HUES6 (cell line): Measurements from ENCODE around the gene GBX1.

Experiments
- H3K27ac ChIP-seq: 2 replicates; pipeline ENCODE4 v1.7.0; 2013; ENCODE audit warnings: low read depth, mild to moderate bottlenecking, low read length, inconsistent platforms
- H3K27me3 ChIP-seq: 2 replicates; pipeline ENCODE4 v1.6.1; 2013; ENCODE audit warnings: low read length; ENCODE audit not compliant: control insufficient read depth, insufficient read depth
- H3K36me3 ChIP-seq: 2 replicates; pipeline ENCODE4 v1.6.1; 2013; ENCODE audit warnings: low read length; ENCODE audit not compliant: control insufficient read depth, insufficient read depth
- H3K4me1 ChIP-seq: 2 replicates; pipeline ENCODE4 v1.6.1; 2013; ENCODE audit warnings: low read length; ENCODE audit not compliant: control insufficient read depth, insufficient read depth
- H3K4me3 ChIP-seq: 2 replicates; pipeline ENCODE4 v1.5.1; 2013; ENCODE audit warnings: low read depth, low read length
- H3K9ac ChIP-seq: one replicate; pipeline ENCODE4 v1.6.1; 2013; ENCODE audit warnings: mild to moderate bottlenecking, low read length
- H3K9me3 ChIP-seq: 2 replicates; pipeline ENCODE4 v1.6.1; 2013; ENCODE audit warnings: low read depth, low read length; ENCODE audit not compliant: control insufficient read depth, insufficient read depth

The GBX1 gene

DNA sequence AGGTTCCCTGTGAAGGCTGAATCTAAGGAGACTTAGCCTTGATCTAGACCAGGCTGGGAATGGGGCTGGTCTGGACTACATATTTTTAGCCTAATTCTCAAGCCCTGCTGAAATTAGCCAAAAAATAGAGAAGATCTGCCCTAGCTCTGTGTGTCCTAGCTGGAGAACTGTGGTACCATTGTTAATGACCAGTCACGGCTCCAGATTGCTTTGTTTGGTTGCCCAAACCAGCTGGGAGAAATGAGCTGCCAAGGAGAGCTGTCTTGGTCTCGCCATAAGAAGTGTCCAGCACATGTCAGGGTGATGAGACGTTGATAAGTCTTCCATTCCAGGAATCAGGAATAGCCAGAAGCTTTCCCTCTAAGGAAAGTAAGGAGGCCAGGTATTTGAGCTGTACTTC, 20.7 kb downstream of the GBX1 start:
- no peaks in the 10 kb centered on the region for H3K4me1 ChIP-seq
- H3K9ac ChIP-seq, result no peak overlapping the region
- H3K36me3 ChIP-seq, result peaks cover 30% of the 10 kb centered on the region

DNA sequence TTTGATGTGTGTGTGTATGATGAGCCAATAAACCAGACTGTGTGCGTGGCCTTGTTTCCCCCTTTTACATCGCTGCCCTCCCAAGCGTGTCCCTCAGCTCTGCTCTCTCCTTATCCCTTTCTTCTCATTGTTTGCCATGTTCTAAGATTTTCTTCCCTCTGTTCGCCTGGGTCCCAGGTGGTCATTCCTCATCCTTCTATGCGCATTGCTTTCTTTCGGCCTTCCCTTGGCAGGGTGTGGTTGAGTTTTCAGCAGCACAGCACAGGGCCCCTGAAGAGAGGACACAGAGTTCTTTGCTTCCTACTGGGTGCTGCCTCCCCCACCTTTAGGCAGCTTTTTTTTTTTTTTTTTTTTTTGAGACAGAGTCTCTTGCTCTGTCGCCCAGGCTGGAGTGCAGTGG, 23.1 kb downstream of the GBX1 start:
- no peak overlapping the region for H3K27ac ChIP-seq
- H3K4me3 ChIP-seq, result no peak overlapping the region
- peaks cover 46% of the 10 kb centered on the region for H3K36me3 ChIP-seq
- no peaks in the 10 kb centered on the region for H3K9me3 ChIP-seq
- H3K27me3 ChIP-seq, result peaks cover 26% of the 10 kb centered on the region; the same call in 1 of the 2 replicates
- H3K9ac ChIP-seq, result no peak overlapping the region
- peaks cover 3% of the 10 kb centered on the region; the same call in 1 of the 2 replicates for H3K4me1 ChIP-seq

More for the DNA sequence above, 20.7 kb downstream of the GBX1 start:
- no peaks in the 10 kb centered on the region for H3K9me3 ChIP-seq
- H3K4me3 ChIP-seq, result no peak overlapping the region
- H3K27ac ChIP-seq, result no peak overlapping the region
- H3K27me3 ChIP-seq, result peaks cover 39% of the 10 kb centered on the region; the same call in 1 of the 2 replicates

DNA sequence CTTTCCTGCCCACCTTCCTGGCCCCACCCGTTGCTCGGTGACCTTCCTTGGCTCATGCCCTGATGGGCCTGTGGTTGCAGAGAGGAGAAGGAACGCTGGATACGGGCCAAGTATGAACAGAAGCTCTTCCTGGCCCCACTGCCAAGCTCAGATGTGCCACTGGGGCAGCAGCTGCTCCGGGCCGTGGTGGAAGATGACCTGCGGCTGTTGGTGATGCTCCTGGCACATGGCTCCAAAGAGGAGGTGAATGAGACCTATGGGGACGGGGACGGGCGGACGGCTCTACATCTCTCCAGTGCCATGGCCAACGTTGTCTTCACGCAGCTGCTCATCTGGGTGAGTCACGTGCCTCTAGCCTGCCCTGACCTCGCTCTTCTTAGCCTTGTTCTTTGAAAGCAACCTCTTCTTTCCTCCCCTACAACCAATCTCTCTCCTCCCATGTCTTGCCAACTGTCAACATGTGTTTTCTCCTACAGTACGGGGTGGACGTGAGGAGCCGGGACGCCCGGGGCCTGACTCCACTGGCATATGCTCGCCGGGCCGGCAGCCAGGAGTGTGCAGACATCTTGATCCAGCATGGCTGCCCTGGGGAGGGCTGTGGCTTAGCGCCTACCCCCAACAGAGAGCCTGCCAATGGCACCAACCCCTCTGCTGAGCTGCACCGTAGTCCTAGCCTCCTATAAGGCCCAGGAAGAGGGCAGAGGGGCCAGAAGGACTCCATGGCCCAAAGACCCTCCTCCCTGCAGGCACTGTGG, 24.1 kb downstream of the GBX1 start:
- peaks cover 12% of the 10 kb centered on the region for H3K4me1 ChIP-seq
- H3K9ac ChIP-seq, result no peak overlapping the region
- H3K27ac ChIP-seq, result no peak overlapping the region
- no peak overlapping the region for H3K4me3 ChIP-seq
- H3K36me3 ChIP-seq, result peaks cover 46% of the 10 kb centered on the region
- H3K27me3 ChIP-seq, result peaks cover 29% of the 10 kb centered on the region
- H3K9me3 ChIP-seq, result no peaks in the 10 kb centered on the region

DNA sequence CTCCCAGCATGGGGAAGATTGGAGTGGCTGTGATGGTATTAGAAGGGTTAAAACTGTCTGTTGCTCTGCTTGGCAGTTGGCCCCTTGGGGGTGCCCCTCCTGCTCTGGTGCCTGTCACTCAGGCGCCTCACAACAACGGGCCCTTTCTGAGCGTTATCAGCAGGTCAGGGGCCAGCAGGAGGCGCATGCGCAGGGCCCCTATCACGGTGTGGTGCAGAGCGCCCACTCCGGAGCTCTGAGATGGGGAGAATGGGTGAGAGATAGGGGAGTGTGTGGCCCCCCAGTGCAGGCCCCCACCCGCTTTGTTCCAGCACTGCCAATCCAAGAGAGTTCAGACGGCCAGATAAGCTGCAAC, 24.8 kb downstream of the GBX1 start:
- Histone ChIP-seq H3K4me1 (peaks cover 20% of the 10 kb centered on the region), H3K36me3 (peaks cover 46% of the 10 kb centered on the region), H3K9me3 (no peaks in the 10 kb centered on the region), H3K9ac (no peak overlapping the region), H3K27ac (no peak overlapping the region), H3K4me3 (no peak overlapping the region), H3K27me3 (peaks cover 30% of the 10 kb centered on the region)

- Histone ChIP-seq H3K36me3 (peaks cover 46% of the 10 kb centered on the region), H3K9ac (no peak overlapping the region), H3K27ac (no peak overlapping the region)
These were observed 25.4 kb downstream of the GBX1 start for GRCh38 chr7:151141855-151142685.

GRCh38 chr7:151141311-151141854, 26.1 kb downstream of the GBX1 start:
- peaks cover 49% of the 10 kb centered on the region for H3K36me3 ChIP-seq
- H3K27me3 ChIP-seq, result peaks cover 35% of the 10 kb centered on the region
- H3K9me3 ChIP-seq, result no peaks in the 10 kb centered on the region
- no peak overlapping the region for H3K27ac ChIP-seq
- H3K4me1 ChIP-seq, result peaks cover 33% of the 10 kb centered on the region
- H3K9ac ChIP-seq, result no peak overlapping the region
- no peak overlapping the region for H3K4me3 ChIP-seq

More at GRCh38 chr7:151141855-151142685, 25.4 kb downstream of the GBX1 start:
- Histone ChIP-seq H3K27me3 (peaks cover 30% of the 10 kb centered on the region), H3K4me1 (peaks cover 26% of the 10 kb centered on the region), H3K4me3 (no peak overlapping the region), H3K9me3 (no peaks in the 10 kb centered on the region)

DNA sequence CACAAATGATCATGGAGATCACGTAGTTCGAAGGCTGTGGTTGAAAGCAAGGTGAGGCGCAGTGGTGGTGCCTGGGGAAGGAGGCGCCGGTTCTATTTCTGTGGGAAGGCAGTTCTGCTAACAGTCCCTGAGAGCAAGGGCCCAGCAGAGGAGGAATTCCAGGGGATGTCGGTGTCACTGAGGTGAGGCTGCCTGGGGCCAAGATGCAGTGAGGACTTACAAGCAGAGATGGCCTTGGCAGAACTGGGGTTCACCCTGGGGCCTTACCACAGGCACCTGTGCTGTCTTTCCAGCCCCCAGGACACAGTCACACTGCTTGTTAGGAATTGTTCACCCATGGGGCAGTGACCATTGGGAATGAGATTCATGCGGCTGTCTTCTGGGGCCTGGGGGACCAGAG, 26.7 kb downstream of the GBX1 start:
- Histone ChIP-seq H3K36me3 (peaks cover 55% of the 10 kb centered on the region), H3K4me1 (peaks cover 34% of the 10 kb centered on the region), H3K27me3 (peaks cover 38% of the 10 kb centered on the region), H3K4me3 (no peak overlapping the region), H3K27ac (no peak overlapping the region), H3K9ac (no peak overlapping the region), H3K9me3 (no peaks in the 10 kb centered on the region)

DNA sequence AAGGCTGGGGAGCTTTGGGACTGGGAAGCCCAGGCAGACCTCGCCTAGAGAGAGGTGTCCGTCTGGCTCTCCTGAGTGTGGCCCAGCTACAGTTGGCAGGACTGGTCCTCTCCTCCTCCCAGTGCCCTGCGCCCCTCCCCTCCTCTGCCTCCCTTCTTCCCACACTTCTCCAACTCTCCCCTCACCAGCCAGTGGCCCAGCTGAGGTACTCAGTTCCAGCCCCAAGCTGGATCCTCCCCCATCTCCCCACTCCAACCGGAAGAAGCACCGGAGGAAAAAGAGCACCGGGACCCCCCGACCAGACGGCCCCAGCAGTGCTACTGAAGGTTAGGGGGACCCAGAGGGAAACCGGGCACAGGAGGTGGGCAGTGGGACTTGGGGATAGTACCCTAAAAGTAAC, 27.7 kb downstream of the GBX1 start:
- peaks cover 34% of the 10 kb centered on the region for H3K4me1 ChIP-seq

GRCh38 chr7:151139071-151139790, 28.3 kb downstream of the GBX1 start:
- Histone ChIP-seq H3K9ac (no peak overlapping the region), H3K4me3 (no peak overlapping the region; the same call in 1 of the 2 replicates), H3K4me1 (peaks cover 34% of the 10 kb centered on the region), H3K27me3 (peaks cover 38% of the 10 kb centered on the region), H3K36me3 (peaks cover 60% of the 10 kb centered on the region), H3K9me3 (no peaks in the 10 kb centered on the region), H3K27ac (no peak overlapping the region)

More for the DNA sequence above, 27.7 kb downstream of the GBX1 start:
- peaks cover 38% of the 10 kb centered on the region for H3K27me3 ChIP-seq
- peaks cover 57% of the 10 kb centered on the region for H3K36me3 ChIP-seq
- no peaks in the 10 kb centered on the region for H3K9me3 ChIP-seq
- H3K27ac ChIP-seq, result no peak overlapping the region
- no peak overlapping the region for H3K9ac ChIP-seq
- no peak overlapping the region for H3K4me3 ChIP-seq

DNA sequence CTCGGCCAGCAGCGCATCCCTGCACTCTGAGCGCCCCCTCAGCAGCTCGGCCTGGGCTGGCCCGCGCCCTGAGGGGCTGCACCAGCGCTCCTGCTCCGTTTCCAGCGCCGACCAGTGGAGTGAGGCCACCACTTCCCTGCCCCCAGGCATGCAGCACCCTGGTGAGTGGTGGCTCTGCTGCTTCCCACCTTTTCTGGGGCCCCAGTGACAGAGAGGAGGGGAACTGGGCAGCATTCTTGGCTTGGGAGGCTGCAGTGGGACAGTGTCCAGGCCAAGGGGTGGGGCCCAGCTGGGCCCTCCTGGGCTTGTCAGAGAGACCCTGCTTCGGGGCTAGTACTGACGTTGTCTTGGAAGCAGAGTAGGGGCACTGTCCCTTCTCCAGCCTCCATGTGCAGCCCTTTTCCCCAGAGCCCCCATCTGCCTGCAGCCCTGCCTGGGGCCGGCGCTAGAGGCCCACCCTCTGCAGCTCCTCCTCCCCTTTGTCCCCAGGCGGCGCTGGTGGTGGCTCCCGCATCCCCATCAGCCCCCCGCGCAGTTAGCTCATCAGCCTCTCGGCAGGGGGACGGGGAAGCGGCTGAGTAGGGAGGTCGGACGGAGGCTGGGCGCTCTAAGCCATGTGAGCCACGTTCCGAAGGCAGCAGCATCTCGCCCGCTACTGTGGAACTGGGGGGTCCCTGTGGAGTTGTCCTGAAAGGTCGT, 29.2 kb downstream of the GBX1 start:
- Histone ChIP-seq H3K36me3 (peaks cover 59% of the 10 kb centered on the region), H3K4me1 (peaks cover 34% of the 10 kb centered on the region), H3K9ac (no peak overlapping the region), H3K4me3 (peak overlapping the region; percentile 19), H3K9me3 (no peaks in the 10 kb centered on the region), H3K27ac (no peak overlapping the region), H3K27me3 (peaks cover 38% of the 10 kb centered on the region)
